ENCODE results near the gene MICAL3.
A peak's percentile ranks its signal among the peaks of the same experiment; 100 is the strongest.
"Not testable (repeated sequence)": the region's sequence is repeated elsewhere in the genome, so short reads cannot be mapped to it uniquely, and the experiment has no call there.

The MICAL3 gene

DNA sequence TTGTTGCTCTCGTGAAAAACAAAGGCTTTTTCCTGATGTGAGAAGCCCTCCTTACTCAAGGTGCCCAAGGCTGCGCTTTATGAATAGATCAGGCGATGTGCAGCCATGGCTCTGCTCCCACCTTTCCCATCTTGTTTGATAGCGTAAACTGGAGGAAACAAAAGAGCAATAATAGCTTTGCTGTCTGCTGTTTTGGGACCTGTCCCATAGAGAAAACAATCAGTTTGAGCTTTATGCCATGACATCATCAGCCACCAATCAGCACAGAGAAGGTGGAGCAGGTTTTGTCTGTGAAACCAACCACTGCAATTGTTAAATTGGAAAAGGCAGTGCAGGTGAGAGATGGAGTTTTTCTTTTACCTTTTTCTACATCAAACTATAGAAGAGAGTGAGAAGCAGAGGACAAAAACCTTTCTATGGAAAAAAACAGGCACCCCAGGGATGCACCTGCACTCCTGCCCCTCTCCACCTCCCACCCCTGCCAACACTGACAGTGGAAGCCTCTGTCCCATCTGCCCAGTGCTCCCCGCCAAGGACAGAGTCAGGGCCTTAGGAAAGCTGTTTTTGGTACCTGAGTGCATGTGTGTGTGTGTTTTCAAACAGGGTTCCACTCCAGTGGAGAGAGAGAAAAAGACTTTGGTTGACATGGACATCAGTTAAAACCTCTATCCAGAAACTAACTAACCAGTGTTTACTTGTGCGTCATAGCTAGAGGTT lies 80.7 kb downstream of the MICAL3 start:
- Histone ChIP-seq H3K27me3 (ENCODE audit: control insufficient read depth, insufficient read depth, low read length) (no peaks in the 10 kb centered on the region), H3K36me3 (ENCODE audit: control insufficient read depth, insufficient read depth, low read length) (no peaks in the 10 kb centered on the region), H3K9me3 (ENCODE audit: control insufficient read depth, insufficient read depth, low read length) (no peaks in the 10 kb centered on the region), H3K4me3 (ENCODE audit: low read depth, low read length) (no peak overlapping the region), H3K4me1 (ENCODE audit: control insufficient read depth, insufficient read depth, low read length) (peaks cover 26% of the 10 kb centered on the region), H3K9ac (ENCODE audit: low read depth, low read length) (peak overlapping the region; percentile 24)

GRCh38 chr22:17942721-17943120 lies 81.6 kb downstream of the MICAL3 start:
- Histone ChIP-seq H3K27me3 (ENCODE audit: control insufficient read depth, insufficient read depth, low read length) (no peaks in the 10 kb centered on the region), H3K4me1 (ENCODE audit: control insufficient read depth, insufficient read depth, low read length) (peaks cover 26% of the 10 kb centered on the region), H3K9me3 (ENCODE audit: control insufficient read depth, insufficient read depth, low read length) (no peaks in the 10 kb centered on the region), H3K4me3 (ENCODE audit: low read depth, low read length) (no peak overlapping the region), H3K9ac (ENCODE audit: low read depth, low read length) (no peak overlapping the region), H3K36me3 (ENCODE audit: control insufficient read depth, insufficient read depth, low read length) (no peaks in the 10 kb centered on the region)

- H3K9me3 ChIP-seq (ENCODE audit: control insufficient read depth, insufficient read depth, low read length) = no peaks in the 10 kb centered on the region
- peaks cover 26% of the 10 kb centered on the region for H3K4me1 ChIP-seq (ENCODE audit: control insufficient read depth, insufficient read depth, low read length)
- no peaks in the 10 kb centered on the region for H3K36me3 ChIP-seq (ENCODE audit: control insufficient read depth, insufficient read depth, low read length)
- H3K27me3 ChIP-seq (ENCODE audit: control insufficient read depth, insufficient read depth, low read length) = no peaks in the 10 kb centered on the region
- peak overlapping the region; percentile 61 for H3K9ac ChIP-seq (ENCODE audit: low read depth, low read length)
- H3K4me3 ChIP-seq (ENCODE audit: low read depth, low read length) = no peak overlapping the region
Measured at GRCh38 chr22:17941471-17942406, 82.6 kb downstream of the MICAL3 start.

DNA sequence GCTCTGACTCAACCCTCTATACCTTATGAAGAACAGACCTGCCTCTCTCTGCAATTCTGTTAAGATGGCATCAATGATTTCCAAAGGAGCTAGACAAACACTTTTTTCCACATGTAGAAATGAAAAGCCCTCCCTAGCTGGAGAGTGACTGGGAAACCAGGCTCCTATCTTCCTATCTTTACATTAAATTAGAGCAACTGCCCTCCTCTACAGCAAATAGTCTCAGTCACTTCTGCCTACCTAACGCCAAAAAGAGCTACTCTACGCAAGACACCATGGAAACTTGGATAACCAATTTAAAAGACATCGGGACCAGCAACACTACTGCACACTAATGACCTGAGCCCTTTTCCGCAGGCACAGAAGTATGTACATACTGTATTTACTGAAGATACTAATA lies 84.8 kb downstream of the MICAL3 start:
- H3K4me3 ChIP-seq (ENCODE audit: low read depth, low read length) = no peak overlapping the region
- H3K9me3 ChIP-seq (ENCODE audit: control insufficient read depth, insufficient read depth, low read length) = no peaks in the 10 kb centered on the region
- H3K36me3 ChIP-seq (ENCODE audit: control insufficient read depth, insufficient read depth, low read length) = no peaks in the 10 kb centered on the region
- no peaks in the 10 kb centered on the region for H3K27me3 ChIP-seq (ENCODE audit: control insufficient read depth, insufficient read depth, low read length)
- H3K4me1 ChIP-seq (ENCODE audit: control insufficient read depth, insufficient read depth, low read length) = peaks cover 24% of the 10 kb centered on the region
- H3K9ac ChIP-seq (ENCODE audit: low read depth, low read length) = no peak overlapping the region

DNA sequence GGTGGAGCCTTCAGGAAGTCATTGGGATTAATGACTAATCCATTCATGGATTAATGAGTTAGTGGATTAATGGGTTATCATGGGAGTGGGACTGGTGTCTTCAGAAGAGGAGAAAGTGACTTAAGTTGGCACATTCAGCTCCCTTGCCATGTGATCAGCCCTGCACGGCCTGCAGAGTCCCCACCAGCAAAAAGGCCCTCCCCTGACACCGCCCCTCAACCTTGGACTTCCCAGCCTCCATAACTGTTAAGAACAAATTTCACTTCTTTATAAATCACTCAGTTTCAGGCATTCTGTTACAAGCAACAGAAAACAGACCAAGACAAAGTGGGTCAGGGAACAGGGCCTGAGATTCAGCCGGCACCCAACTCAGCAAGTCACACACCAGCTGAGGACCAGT lies 85.3 kb downstream of the MICAL3 start:
- Histone ChIP-seq H3K27me3 (ENCODE audit: control insufficient read depth, insufficient read depth, low read length) (no peaks in the 10 kb centered on the region), H3K36me3 (ENCODE audit: control insufficient read depth, insufficient read depth, low read length) (no peaks in the 10 kb centered on the region), H3K9ac (ENCODE audit: low read depth, low read length) (no peak overlapping the region)

DNA sequence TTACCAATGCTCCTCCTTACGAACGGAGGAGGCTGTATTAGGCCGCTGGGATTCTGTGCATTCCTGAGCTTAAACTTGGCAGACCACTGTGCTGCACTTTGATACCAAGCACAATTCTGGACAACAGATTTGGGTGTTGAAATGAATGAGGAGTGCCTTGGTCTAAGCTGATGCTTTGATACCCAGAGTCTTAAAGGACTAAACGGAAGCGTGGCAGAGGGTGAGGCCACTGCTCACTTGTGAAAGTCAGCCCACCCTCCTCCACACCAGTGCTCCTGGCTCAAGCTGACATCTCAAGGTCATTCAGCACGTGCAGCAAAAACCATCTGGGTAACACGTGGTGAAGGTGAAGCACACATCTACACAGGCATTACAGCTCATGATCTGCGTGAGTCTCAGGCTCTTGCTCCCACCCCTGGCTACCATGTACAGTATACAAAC lies 85.9 kb downstream of the MICAL3 start:
- H3K4me3 ChIP-seq (ENCODE audit: low read depth, low read length) = no peak overlapping the region
- H3K4me1 ChIP-seq (ENCODE audit: control insufficient read depth, insufficient read depth, low read length) = peaks cover 14% of the 10 kb centered on the region
- H3K36me3 ChIP-seq (ENCODE audit: control insufficient read depth, insufficient read depth, low read length) = no peaks in the 10 kb centered on the region
- no peaks in the 10 kb centered on the region for H3K27me3 ChIP-seq (ENCODE audit: control insufficient read depth, insufficient read depth, low read length)
- H3K9ac ChIP-seq (ENCODE audit: low read depth, low read length) = no peak overlapping the region
- no peaks in the 10 kb centered on the region for H3K9me3 ChIP-seq (ENCODE audit: control insufficient read depth, insufficient read depth, low read length)

More for the DNA sequence above, 85.3 kb downstream of the MICAL3 start:
- Histone ChIP-seq H3K9me3 (ENCODE audit: control insufficient read depth, insufficient read depth, low read length) (no peaks in the 10 kb centered on the region), H3K4me1 (ENCODE audit: control insufficient read depth, insufficient read depth, low read length) (peaks cover 18% of the 10 kb centered on the region), H3K4me3 (ENCODE audit: low read depth, low read length) (no peak overlapping the region)

- not testable (repeated sequence) for H3K27me3 ChIP-seq (ENCODE audit: control insufficient read depth, insufficient read depth, low read length); H3K4me1 ChIP-seq (ENCODE audit: control insufficient read depth, insufficient read depth, low read length); H3K4me3 ChIP-seq (ENCODE audit: low read depth, low read length); H3K9me3 ChIP-seq (ENCODE audit: control insufficient read depth, insufficient read depth, low read length); H3K36me3 ChIP-seq (ENCODE audit: control insufficient read depth, insufficient read depth, low read length); H3K9ac ChIP-seq (ENCODE audit: low read depth, low read length)
Measured at GRCh38 chr22:17932457-17932856, 91.9 kb downstream of the MICAL3 start.

DNA sequence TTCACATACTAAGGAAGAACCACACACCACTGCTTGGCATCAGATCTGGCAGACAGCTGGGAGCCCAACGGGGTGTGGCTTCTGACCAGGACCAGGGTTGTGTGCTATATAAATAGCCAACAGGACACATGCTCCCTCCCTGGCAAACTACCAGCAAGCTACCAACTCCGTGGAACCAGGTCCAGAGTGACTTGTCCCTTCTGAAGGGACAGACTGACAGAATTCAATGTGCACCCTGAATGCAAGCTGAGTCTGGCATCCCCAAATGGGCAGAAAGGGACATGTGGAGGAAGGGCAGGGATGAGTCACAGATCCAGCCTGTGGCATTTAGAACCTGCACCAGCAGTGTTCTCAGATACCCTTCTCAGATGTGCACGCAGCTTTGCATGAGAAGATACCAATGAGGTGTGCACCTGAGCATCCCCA lies 92.9 kb downstream of the MICAL3 start:
- H3K4me3 ChIP-seq (ENCODE audit: low read depth, low read length) = no peak overlapping the region
- H3K9ac ChIP-seq (ENCODE audit: low read depth, low read length) = no peak overlapping the region

DNA sequence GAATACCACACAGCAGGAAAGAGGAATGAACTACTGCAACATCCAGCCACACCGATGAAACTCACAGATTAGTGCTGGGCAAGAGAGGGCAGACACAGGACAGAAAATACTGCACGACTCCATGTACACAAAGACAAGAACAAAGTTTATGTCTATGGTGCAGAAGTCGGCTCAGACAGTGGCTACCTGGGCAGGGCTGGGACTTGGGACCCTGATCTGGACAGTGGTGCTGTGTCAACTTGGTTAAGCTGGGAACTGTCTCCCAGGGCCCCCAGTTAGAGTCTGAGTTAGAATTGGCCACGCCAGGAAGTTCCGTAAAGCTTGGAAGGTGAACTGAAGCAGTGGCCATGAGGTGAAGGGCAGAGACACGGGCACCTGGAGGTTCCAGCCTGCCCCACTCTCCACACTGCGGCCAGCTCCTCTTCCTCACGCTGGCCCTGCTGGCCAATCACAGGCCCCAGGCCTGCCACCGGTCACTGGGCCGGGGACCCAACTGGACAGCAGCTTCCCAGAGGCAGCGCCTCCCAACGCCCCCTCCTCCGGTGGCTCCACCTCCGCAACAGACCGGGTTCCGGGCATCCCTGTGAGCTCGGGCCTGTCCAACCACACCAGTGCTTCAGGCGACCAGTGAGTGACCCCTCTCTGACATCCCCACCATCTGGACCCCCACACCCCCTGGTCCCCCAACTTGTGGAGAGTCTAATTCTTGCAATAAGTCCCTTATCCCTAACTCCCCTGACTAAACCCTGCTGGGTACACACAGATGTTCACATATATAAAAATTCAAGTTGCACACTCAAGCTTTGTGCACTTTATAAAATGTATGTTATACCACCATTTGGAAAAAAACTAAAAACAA lies 93.7 kb downstream of the MICAL3 start:
- Histone ChIP-seq H3K27me3 (ENCODE audit: control insufficient read depth, insufficient read depth, low read length) (no peaks in the 10 kb centered on the region), H3K4me1 (ENCODE audit: control insufficient read depth, insufficient read depth, low read length) (no peaks in the 10 kb centered on the region), H3K4me3 (ENCODE audit: low read depth, low read length) (no peak overlapping the region), H3K9ac (ENCODE audit: low read depth, low read length) (no peak overlapping the region), H3K36me3 (ENCODE audit: control insufficient read depth, insufficient read depth, low read length) (no peaks in the 10 kb centered on the region), H3K9me3 (ENCODE audit: control insufficient read depth, insufficient read depth, low read length) (no peaks in the 10 kb centered on the region)

More for the DNA sequence above, 92.9 kb downstream of the MICAL3 start:
- Histone ChIP-seq H3K9me3 (ENCODE audit: control insufficient read depth, insufficient read depth, low read length) (no peaks in the 10 kb centered on the region), H3K4me1 (ENCODE audit: control insufficient read depth, insufficient read depth, low read length) (no peaks in the 10 kb centered on the region), H3K27me3 (ENCODE audit: control insufficient read depth, insufficient read depth, low read length) (no peaks in the 10 kb centered on the region), H3K36me3 (ENCODE audit: control insufficient read depth, insufficient read depth, low read length) (no peaks in the 10 kb centered on the region)

GRCh38 chr22:17929909-17930308 lies 94.5 kb downstream of the MICAL3 start:
- Histone ChIP-seq H3K9ac (ENCODE audit: low read depth, low read length) (no peak overlapping the region), H3K9me3 (ENCODE audit: control insufficient read depth, insufficient read depth, low read length) (no peaks in the 10 kb centered on the region), H3K4me1 (ENCODE audit: control insufficient read depth, insufficient read depth, low read length) (no peaks in the 10 kb centered on the region), H3K36me3 (ENCODE audit: control insufficient read depth, insufficient read depth, low read length) (no peaks in the 10 kb centered on the region), H3K4me3 (ENCODE audit: low read depth, low read length) (no peak overlapping the region), H3K27me3 (ENCODE audit: control insufficient read depth, insufficient read depth, low read length) (no peaks in the 10 kb centered on the region)

- Histone ChIP-seq H3K4me1 (ENCODE audit: control insufficient read depth, insufficient read depth, low read length) (no peaks in the 10 kb centered on the region), H3K9me3 (ENCODE audit: control insufficient read depth, insufficient read depth, low read length) (no peaks in the 10 kb centered on the region), H3K27me3 (ENCODE audit: control insufficient read depth, insufficient read depth, low read length) (no peaks in the 10 kb centered on the region), H3K9ac (ENCODE audit: low read depth, low read length) (no peak overlapping the region), H3K4me3 (ENCODE audit: low read depth, low read length) (no peak overlapping the region), H3K36me3 (ENCODE audit: control insufficient read depth, insufficient read depth, low read length) (no peaks in the 10 kb centered on the region)
Measured at GRCh38 chr22:17928391-17928790, 96.0 kb downstream of the MICAL3 start.

Data from iPS-15b (cell line).